Measurements from ENCODE around the gene ZNF143. TPM values are rescaled to one million over a fixed set of nuclear protein-coding genes. Genes with fewer than 3 reads are reported as not detected.
"Not testable (repeated sequence)": the region's sequence is repeated elsewhere in the genome, so short reads cannot be mapped to it uniquely, and the experiment has no call there.

The ZNF143 gene
- 10 to 100 TPM; 32.1 to 33.2 TPM for total RNA-seq

- peak within 1 kb of the TSS; percentile 98 for H3K27ac Mint-ChIP-seq
- CTCF ChIA-PET, result interaction anchor here (0.6 to 2.2 kb wide), 9 partner anchors 9 to 460 kb away, joined by 3 to 6 read pairs (median 3); partner anchors contain the start of gene WEE1
- peaks cover 2% of the 10 kb centered on the region for H3K9me3 Mint-ChIP-seq
- peak; percentile 100 for DNase-seq
- H3K4me3 Mint-ChIP-seq, result peak within 1 kb of the TSS; percentile 94
- peaks cover 19% of the 10 kb centered on the region for H3K36me3 Mint-ChIP-seq (ENCODE audit: low read depth)
- POLR2A ChIA-PET, result interaction anchor here (0.7 to 1.4 kb wide), 6 partner anchors 14 to 154 kb away, joined by 3 to 6 read pairs (median 4); partner anchors contain the start of genes IPO7 and WEE1
- H3K4me1 Mint-ChIP-seq, result peaks cover 36% of the 10 kb centered on the region
- H3K27me3 Mint-ChIP-seq, result no peaks in the 10 kb centered on the region
Observed at GRCh38 chr11:9460322-9461062, at the start of gene ZNF143. ZNF143 (plus strand) TSS chr11:9461012; CDS start chr11:9471309, 10,297 bp downstream.

DNA sequence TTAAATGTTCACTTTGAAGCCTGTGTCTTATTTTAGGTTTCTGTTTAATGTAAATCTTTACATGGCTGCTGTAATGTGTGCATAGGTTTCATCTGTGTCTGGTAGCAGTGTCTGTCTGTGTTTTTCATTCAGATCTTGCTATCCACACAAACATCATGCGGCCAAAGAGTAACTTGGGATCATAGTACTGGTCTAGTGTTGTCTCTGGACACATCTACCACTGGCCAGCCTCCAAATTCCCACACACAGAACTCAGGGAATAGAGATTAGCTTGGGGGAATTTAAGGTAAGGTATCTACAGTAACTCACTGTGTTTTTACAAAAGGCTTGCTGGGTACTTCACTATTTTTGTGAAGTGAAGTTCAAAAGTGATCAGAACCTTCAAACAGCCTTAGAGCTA lies 32.1 kb upstream of the ZNF143 start:
- ChIA-PET POLR2A (no interaction called here), CTCF (no interaction called here)
- H3K36me3 Mint-ChIP-seq (ENCODE audit: low read depth), result peaks cover 48% of the 10 kb centered on the region
- peak overlapping the region; percentile 33 for H3K27ac Mint-ChIP-seq
- H3K9me3 Mint-ChIP-seq, result no peaks in the 10 kb centered on the region
- no peak overlapping the region for H3K4me3 Mint-ChIP-seq
- no peaks in the 10 kb centered on the region for H3K27me3 Mint-ChIP-seq
- no peaks in the 10 kb centered on the region for H3K4me1 Mint-ChIP-seq
- DNase-seq, result no peak

GRCh38 chr11:9438611-9439010 lies 22.2 kb upstream of the ZNF143 start:
- Mint-ChIP-seq H3K4me1 (no peaks in the 10 kb centered on the region), H3K27ac (no peak overlapping the region), H3K27me3 (no peaks in the 10 kb centered on the region), H3K36me3 (ENCODE audit: low read depth) (peaks cover 63% of the 10 kb centered on the region), H3K9me3 (no peaks in the 10 kb centered on the region), H3K4me3 (no peak overlapping the region)
- DNase-seq, result no peak
- POLR2A ChIA-PET, result no interaction called here
- CTCF ChIA-PET, result interaction anchor here (1.6 kb wide), 1 partner anchor 11 kb away, joined by 6 read pairs; no protein-coding TSS in a partner anchor

GRCh38 chr11:9446230-9446629 lies 14.6 kb upstream of the ZNF143 start:
- ChIA-PET POLR2A (no interaction called here), CTCF (no interaction called here)
- DNase-seq, result no peak
- Mint-ChIP-seq H3K4me1 (peaks cover 21% of the 10 kb centered on the region), H3K27ac (no peak overlapping the region), H3K36me3 (ENCODE audit: low read depth) (peaks cover 57% of the 10 kb centered on the region), H3K27me3 (no peaks in the 10 kb centered on the region), H3K9me3 (no peaks in the 10 kb centered on the region), H3K4me3 (no peak overlapping the region)

DNA sequence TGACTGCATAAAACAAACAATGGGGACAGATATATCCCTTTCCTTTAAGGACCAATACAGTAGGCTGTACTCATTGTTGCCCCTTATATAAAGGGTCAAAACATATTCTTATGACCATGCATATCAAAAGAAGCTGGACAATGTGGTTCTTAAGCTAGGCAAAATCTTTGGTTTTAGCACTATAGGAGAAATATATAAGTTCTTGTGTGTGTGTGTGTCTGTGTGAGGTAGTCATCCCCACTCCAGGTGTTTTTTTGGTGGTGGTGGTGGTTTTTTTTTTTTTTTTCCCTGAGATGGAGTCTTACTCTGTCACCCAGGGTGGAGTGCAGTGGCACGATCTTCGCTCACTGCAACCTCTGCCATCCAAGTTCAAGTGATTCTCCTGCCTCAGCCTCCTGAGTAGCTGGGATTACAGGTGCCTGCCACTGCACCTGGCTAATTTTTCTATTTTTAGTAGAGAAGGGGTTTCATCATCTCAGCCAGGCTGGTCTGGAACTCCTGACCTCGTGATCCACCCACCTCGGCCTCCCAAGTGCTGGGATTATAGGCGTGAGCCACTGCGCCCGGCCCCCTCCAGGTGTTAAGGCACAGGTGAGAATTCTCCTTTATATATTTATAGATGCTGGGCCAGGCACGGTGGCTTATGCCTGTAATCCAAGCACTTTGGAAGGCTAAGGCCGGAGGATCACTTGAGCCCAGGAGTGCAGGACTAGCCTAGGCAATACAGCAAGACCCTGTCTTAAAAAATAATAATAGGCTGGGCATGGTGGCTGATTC lies 12.0 kb upstream of the ZNF143 start:
- peaks cover 5% of the 10 kb centered on the region for H3K9me3 Mint-ChIP-seq
- H3K27me3 Mint-ChIP-seq, result no peaks in the 10 kb centered on the region
- peaks cover 21% of the 10 kb centered on the region for H3K4me1 Mint-ChIP-seq
- CTCF ChIA-PET, result interaction anchor here (0.6 to 1.7 kb wide), 2 partner anchors 10 to 95 kb away, joined by 3 to 6 read pairs; no protein-coding TSS in a partner anchor
- POLR2A ChIA-PET, result no interaction called here
- no peak overlapping the region for H3K4me3 Mint-ChIP-seq
- no peak overlapping the region for H3K27ac Mint-ChIP-seq
- peaks cover 47% of the 10 kb centered on the region for H3K36me3 Mint-ChIP-seq (ENCODE audit: low read depth)
- DNase-seq, result no peak

DNA sequence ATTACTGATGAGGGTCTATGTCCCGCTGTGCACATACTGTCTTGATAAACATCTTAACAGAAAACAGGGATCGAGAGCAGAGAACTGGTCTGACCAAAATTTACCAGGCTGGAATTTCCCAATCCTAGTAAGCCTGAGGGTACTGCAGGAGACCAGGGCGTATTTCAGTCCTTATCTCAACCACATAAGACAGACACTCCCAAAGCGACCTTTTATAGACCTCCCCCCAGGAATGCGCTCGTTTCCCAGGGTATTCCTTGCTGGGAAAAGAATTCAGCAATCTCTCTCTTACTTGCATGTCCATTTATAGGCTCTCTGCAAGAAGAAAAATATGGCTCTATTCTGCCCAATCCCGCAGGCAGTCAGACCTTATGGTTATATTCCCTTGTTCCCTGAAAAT lies 8.8 kb upstream of the ZNF143 start:
- H3K27me3 Mint-ChIP-seq, H3K4me1 Mint-ChIP-seq, CTCF ChIA-PET, DNase-seq, H3K9me3 Mint-ChIP-seq, H3K4me3 Mint-ChIP-seq, POLR2A ChIA-PET: not testable (repeated sequence)
- Mint-ChIP-seq H3K27ac (peak overlapping the region; percentile 3), H3K36me3 (ENCODE audit: low read depth) (peaks cover 24% of the 10 kb centered on the region)

- Mint-ChIP-seq H3K36me3 (ENCODE audit: low read depth) (peaks cover 17% of the 10 kb centered on the region), H3K9me3 (peaks cover 5% of the 10 kb centered on the region), H3K4me1 (peaks cover 13% of the 10 kb centered on the region), H3K4me3 (no peak overlapping the region), H3K27ac (no peak overlapping the region), H3K27me3 (no peaks in the 10 kb centered on the region)
- no peak for DNase-seq
- ChIA-PET CTCF (interaction anchor here (0.7 kb wide), 1 partner anchor 68 kb away, joined by 5 read pairs; no protein-coding TSS in a partner anchor), POLR2A (no interaction called here)
Observed at GRCh38 chr11:9455722-9456121, 5.1 kb upstream of the ZNF143 start.

GRCh38 chr11:9459667-9460321 lies 1.0 kb upstream of the ZNF143 start:
- Mint-ChIP-seq H3K4me1 (peaks cover 36% of the 10 kb centered on the region), H3K36me3 (ENCODE audit: low read depth) (peaks cover 19% of the 10 kb centered on the region), H3K27me3 (no peaks in the 10 kb centered on the region), H3K4me3 (peak overlapping the region; percentile 94), H3K27ac (peak overlapping the region; percentile 98), H3K9me3 (peaks cover 2% of the 10 kb centered on the region)
- POLR2A ChIA-PET, result interaction anchor here (0.6 to 1.4 kb wide), 6 partner anchors 15 to 142 kb away, joined by 3 to 6 read pairs (median 4); partner anchors contain the start of genes IPO7 and WEE1
- CTCF ChIA-PET, result interaction anchor here (1.0 to 2.2 kb wide), 6 partner anchors 10 to 445 kb away, joined by 3 to 6 read pairs (median 4); partner anchors contain the start of gene WEE1
- peak; percentile 41 for DNase-seq

DNA sequence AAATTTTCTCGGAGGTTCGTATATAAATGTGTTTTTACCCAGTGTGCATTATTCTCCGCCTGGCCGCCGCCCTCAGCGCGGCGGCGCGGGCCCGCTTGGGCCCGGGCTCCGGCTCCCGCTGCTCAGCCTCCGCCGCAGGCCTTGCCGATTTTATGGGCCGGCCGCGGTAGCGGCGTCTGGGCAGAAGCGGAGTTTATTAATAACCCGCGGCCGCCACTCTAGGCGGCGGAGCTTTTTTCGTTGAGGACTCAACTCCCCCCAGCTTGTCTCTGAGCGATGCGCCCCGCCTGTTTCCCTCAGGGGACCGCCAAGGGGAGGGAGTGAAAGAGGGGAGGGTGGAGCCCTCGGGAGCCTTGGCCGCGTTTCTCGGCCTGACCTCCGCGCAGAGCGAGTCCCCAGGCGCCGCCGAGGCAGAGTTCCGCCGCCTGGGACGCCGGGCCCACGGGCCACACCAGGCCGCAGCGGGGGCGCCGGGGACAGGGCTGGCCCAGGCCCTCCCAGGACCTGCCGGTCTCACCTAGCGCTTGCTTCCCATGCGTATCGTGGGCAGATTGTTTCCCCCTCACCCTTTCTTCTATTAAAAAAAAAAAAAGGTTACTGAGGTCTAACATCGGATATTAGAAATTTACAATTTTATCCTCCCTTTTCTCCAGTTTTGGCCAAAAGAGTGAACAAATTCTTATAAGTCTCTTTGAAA lies 399 bp downstream of the ZNF143 start:
- peaks cover 36% of the 10 kb centered on the region for H3K4me1 Mint-ChIP-seq
- peaks cover 19% of the 10 kb centered on the region for H3K36me3 Mint-ChIP-seq (ENCODE audit: low read depth)
- peaks cover 2% of the 10 kb centered on the region for H3K9me3 Mint-ChIP-seq
- DNase-seq, result peak; percentile 82
- POLR2A ChIA-PET, result interaction anchor here (0.6 to 1.4 kb wide), 6 partner anchors 14 to 1853 kb away, joined by 4 to 6 read pairs (median 4); partner anchors contain the start of genes IPO7 and WEE1
- peak overlapping the region; percentile 94 for H3K4me3 Mint-ChIP-seq
- no peaks in the 10 kb centered on the region for H3K27me3 Mint-ChIP-seq
- CTCF ChIA-PET, result interaction anchor here (0.6 to 2.2 kb wide), 9 partner anchors 9 to 460 kb away, joined by 3 to 6 read pairs (median 3); partner anchors contain the start of gene WEE1
- peak overlapping the region; percentile 98 for H3K27ac Mint-ChIP-seq

DNA sequence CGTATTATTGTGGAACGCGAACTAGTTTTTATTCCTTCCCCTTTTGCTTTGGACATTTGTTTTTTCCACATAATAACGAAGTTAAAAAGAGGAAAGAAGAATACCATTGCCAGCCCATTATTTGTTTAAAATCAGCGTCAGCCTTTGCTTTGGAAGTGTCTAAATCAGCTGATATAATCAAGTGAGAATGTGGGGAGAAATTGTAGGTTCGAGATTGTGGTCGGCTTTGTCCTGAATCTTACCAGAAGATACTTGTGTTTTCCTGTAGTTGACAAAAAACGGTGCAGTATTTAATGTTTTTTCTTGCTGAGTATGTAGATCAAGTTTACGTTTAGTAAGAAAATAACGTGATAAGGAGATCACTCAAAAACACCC lies 935 bp downstream of the ZNF143 start:
- peak overlapping the region; percentile 94 for H3K4me3 Mint-ChIP-seq

GRCh38 chr11:9462172-9462799 lies 1.5 kb downstream of the ZNF143 start:
- Mint-ChIP-seq H3K36me3 (ENCODE audit: low read depth) (peaks cover 21% of the 10 kb centered on the region), H3K4me1 (peaks cover 39% of the 10 kb centered on the region), H3K9me3 (peaks cover 2% of the 10 kb centered on the region), H3K27ac (peak overlapping the region; percentile 98), H3K27me3 (no peaks in the 10 kb centered on the region), H3K4me3 (peak overlapping the region; percentile 94)
- DNase-seq, result no peak
- POLR2A ChIA-PET, result interaction anchor here (0.6 kb wide), 1 partner anchor 1852 kb away, joined by 4 read pairs; no protein-coding TSS in a partner anchor
- CTCF ChIA-PET, result no interaction called here

More for the DNA sequence above, 935 bp downstream of the ZNF143 start:
- Mint-ChIP-seq H3K4me1 (peaks cover 36% of the 10 kb centered on the region), H3K36me3 (ENCODE audit: low read depth) (peaks cover 21% of the 10 kb centered on the region), H3K9me3 (peaks cover 2% of the 10 kb centered on the region), H3K27ac (peak overlapping the region; percentile 98), H3K27me3 (no peaks in the 10 kb centered on the region)
- ChIA-PET CTCF (interaction anchor here (1.2 to 1.3 kb wide), 2 partner anchors 12 to 37 kb away, joined by 3 to 4 read pairs; no protein-coding TSS in a partner anchor), POLR2A (interaction anchor here (0.6 kb wide), 1 partner anchor 1853 kb away, joined by 4 read pairs; no protein-coding TSS in a partner anchor)
- DNase-seq, result peak; percentile 21
